ENCODE data around the gene USP34. TPM values are rescaled to one million over a fixed set of nuclear protein-coding genes. Genes with fewer than 3 reads are reported as not detected.

The USP34 gene
- total and polyA plus RNA-seq, 2 of the 4 experiments (the other 2 are of a cell fraction) = 34.7 to 128 TPM

DNA sequence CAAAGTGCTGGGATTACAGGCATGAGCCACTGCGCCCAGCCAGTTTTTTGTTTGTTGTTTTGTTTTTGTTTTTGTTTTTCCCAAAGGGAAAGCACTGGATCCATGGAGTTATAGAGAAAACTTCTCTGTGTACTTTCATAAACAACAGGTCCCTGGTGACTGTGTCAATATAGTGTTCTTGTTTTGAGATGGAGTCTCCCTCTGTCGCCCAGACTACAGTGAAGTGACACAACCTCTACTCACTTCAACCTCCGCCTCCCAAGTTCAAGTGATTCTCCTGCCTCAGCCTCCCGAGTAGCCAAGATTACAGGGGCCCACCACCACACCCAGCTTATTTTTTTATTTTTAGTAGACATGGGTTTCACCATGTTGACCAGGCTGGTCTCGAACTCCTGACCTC lies 16.5 kb downstream of the USP34 start:
- no peak for DNase-seq
- H2AK5ac ChIP-seq (ENCODE audit: low read depth, low read length) = no peak overlapping the region
- H3K27me3 ChIP-seq (ENCODE audit: control insufficient read depth, insufficient read depth, low read length) = no peaks in the 10 kb centered on the region
- no peaks in the 10 kb centered on the region for H3K9me3 ChIP-seq (ENCODE audit: control insufficient read depth, insufficient read depth, low read length)
- no CpG with 5 or more reads among the region's 5 CpGs for WGBS, 2 experiments (ENCODE audit: extremely low coverage in 2 of 2, insufficient read length in 1 of 2)
- no peak overlapping the region for H3K4me3 ChIP-seq (ENCODE audit: insufficient read depth, low read depth, low read length)
- no peak for ATAC-seq (ENCODE audit: low read depth)
- peaks cover 15 to 63% of the 10 kb centered on the region in 2 experiments; a peak in 3 of 4 replicates for H3K79me1 ChIP-seq (ENCODE audit: low read depth in 1 of 2, low read length in 2 of 2)
- H3K4ac ChIP-seq (ENCODE audit: low read depth, low read length) = no peak overlapping the region
- POLR2A ChIA-PET (ENCODE audit: unreplicated experiment) = no interaction called here
- H3K27ac ChIP-seq (ENCODE audit: insufficient read depth, low read length) = no peak overlapping the region
- H3K9me1 ChIP-seq (ENCODE audit: insufficient read depth, low read length) = no peaks in the 10 kb centered on the region
- H4K5ac ChIP-seq (ENCODE audit: low read depth, low read length) = no peak overlapping the region
- CTCF ChIA-PET = no interaction called here
- no peak overlapping the region for H2BK15ac ChIP-seq (ENCODE audit: low read depth, low read length)
- TF ChIP-seq, protein P1, sequence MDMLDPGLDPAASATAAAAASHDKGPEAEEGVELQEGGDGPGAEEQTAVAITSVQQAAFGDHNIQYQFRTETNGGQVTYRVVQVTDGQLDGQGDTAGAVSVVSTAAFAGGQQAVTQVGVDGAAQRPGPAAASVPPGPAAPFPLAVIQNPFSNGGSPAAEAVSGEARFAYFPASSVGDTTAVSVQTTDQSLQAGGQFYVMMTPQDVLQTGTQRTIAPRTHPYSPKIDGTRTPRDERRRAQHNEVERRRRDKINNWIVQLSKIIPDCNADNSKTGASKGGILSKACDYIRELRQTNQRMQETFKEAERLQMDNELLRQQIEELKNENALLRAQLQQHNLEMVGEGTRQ (IDR thresholded peaks at IDR 0.05; ENCODE audit: low read depth, low read length) = no peak
- no peak for TF ChIP-seq RAD21 (IDR thresholded peaks at IDR 0.05; ENCODE audit: low read length)
- no peak for TF ChIP-seq SMC3 (IDR thresholded peaks at IDR 0.05; ENCODE audit: low read depth, low read length)
- no peak for TF ChIP-seq BHLHE40 (IDR thresholded peaks at IDR 0.05; ENCODE audit: low read depth, low read length)
- no peak for TF ChIP-seq MAFK (IDR thresholded peaks at IDR 0.05; ENCODE audit: low read depth, low read length)
- TF ChIP-seq, protein P2, sequence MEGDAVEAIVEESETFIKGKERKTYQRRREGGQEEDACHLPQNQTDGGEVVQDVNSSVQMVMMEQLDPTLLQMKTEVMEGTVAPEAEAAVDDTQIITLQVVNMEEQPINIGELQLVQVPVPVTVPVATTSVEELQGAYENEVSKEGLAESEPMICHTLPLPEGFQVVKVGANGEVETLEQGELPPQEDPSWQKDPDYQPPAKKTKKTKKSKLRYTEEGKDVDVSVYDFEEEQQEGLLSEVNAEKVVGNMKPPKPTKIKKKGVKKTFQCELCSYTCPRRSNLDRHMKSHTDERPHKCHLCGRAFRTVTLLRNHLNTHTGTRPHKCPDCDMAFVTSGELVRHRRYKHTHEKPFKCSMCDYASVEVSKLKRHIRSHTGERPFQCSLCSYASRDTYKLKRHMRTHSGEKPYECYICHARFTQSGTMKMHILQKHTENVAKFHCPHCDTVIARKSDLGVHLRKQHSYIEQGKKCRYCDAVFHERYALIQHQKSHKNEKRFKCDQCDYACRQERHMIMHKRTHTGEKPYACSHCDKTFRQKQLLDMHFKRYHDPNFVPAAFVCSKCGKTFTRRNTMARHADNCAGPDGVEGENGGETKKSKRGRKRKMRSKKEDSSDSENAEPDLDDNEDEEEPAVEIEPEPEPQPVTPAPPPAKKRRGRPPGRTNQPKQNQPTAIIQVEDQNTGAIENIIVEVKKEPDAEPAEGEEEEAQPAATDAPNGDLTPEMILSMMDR (conservative IDR thresholded peaks at IDR 0.05; ENCODE audit: low read depth, low read length) = no peak
- TF ChIP-seq RCOR1 (IDR thresholded peaks at IDR 0.05; ENCODE audit: insufficient replicate concordance, low read length) = no peak
- no peak for TF ChIP-seq MXI1 (IDR thresholded peaks at IDR 0.05; ENCODE audit: borderline replicate concordance, low read depth, low read length)
- no peak for TF ChIP-seq MAZ (IDR thresholded peaks at IDR 0.05; ENCODE audit: borderline replicate concordance, low read depth, low read length)
- no peak for TF ChIP-seq CEBPB (IDR thresholded peaks at IDR 0.05; ENCODE audit: low read depth, low read length)
- TF ChIP-seq RFX5 (IDR thresholded peaks at IDR 0.05; ENCODE audit: low read depth, low read length) = no peak
- no peak for TF ChIP-seq FOS (IDR thresholded peaks at IDR 0.05; ENCODE audit: low read depth, low read length)
- TF ChIP-seq, protein P3, sequence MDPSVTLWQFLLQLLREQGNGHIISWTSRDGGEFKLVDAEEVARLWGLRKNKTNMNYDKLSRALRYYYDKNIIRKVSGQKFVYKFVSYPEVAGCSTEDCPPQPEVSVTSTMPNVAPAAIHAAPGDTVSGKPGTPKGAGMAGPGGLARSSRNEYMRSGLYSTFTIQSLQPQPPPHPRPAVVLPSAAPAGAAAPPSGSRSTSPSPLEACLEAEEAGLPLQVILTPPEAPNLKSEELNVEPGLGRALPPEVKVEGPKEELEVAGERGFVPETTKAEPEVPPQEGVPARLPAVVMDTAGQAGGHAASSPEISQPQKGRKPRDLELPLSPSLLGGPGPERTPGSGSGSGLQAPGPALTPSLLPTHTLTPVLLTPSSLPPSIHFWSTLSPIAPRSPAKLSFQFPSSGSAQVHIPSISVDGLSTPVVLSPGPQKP (IDR thresholded peaks at IDR 0.05; ENCODE audit: borderline replicate concordance, low read depth, low read length) = no peak
- TF ChIP-seq CHD1 (IDR thresholded peaks at IDR 0.05; ENCODE audit: low read depth, low read length) = no peak
- TF ChIP-seq POLR2A (IDR thresholded peaks at IDR 0.05; ENCODE audit: low read depth, low read length) = no peak
- no peak for TF ChIP-seq NFE2L2 (IDR thresholded peaks at IDR 0.05; ENCODE audit: low read depth, low read length)
- in situ Hi-C loops (cut with MboI; ENCODE audit: low sequenced_read_pairs) (no loop called here), dilution Hi-C loops (cut with HindIII; ENCODE audit: low sequenced_read_pairs, unreplicated experiment) (no loop called here), intact Hi-C loops (cut with micrococcal nuclease) (no loop called here)
- H4K91ac ChIP-seq (ENCODE audit: insufficient read depth, low read depth, low read length) = no peak overlapping the region
- no peak overlapping the region for H2BK120ac ChIP-seq (ENCODE audit: low read depth, low read length)
- H3K4me1 ChIP-seq (ENCODE audit: control insufficient read depth, insufficient read depth, low read length) = peaks cover under 1% of the 10 kb centered on the region; the same call in 1 of the 2 replicates
- no peak overlapping the region for H2AK9ac ChIP-seq (replicated peaks; ENCODE audit: low read depth, low read length, poor library complexity)
- H4K20me1 ChIP-seq (ENCODE audit: insufficient read depth, low read length) = peaks cover 71% of the 10 kb centered on the region
- H2BK20ac ChIP-seq (ENCODE audit: low read depth, low read length) = no peak overlapping the region
- H2BK5ac ChIP-seq (ENCODE audit: low read depth, low read length, poor library complexity, severe bottlenecking) = no peak overlapping the region
- H3K18ac ChIP-seq (ENCODE audit: low read depth, low read length) = no peak overlapping the region
- no peak overlapping the region for H3K9ac ChIP-seq (ENCODE audit: low read depth, low read length)
- peaks cover 5% of the 10 kb centered on the region; the same call in 1 of the 2 replicates for H3K36me3 ChIP-seq (ENCODE audit: control insufficient read depth, insufficient read depth, low read length)
- no peak overlapping the region for H3K4me2 ChIP-seq (ENCODE audit: low read depth, low read length)
- no peak overlapping the region for H4K8ac ChIP-seq (ENCODE audit: low read depth in 2 of 2, low read length in 2 of 2)
- no TSS peak for BruUV-seq (replicated peaks)
- no peak overlapping the region for H3K14ac ChIP-seq (replicated peaks; ENCODE audit: low read depth, low read length)
- no peak overlapping the region for H3K23ac ChIP-seq (ENCODE audit: low read depth, low read length)
- no peak overlapping the region for H2AFZ ChIP-seq (replicated peaks; ENCODE audit: low read length, poor library complexity)
- H3K56ac ChIP-seq (ENCODE audit: extremely low read depth, insufficient read depth, low read length) = no peak overlapping the region

All from IMR-90 (cell line).